Gastroesophageal sphincter (tissue), 3 donors: ENCODE data around the gene SREBF2.

Source experiments
- CTCF ChIP-seq, 4 experiments: fragments of 200-600 bp in 2 of 4; fragments of 450-650 bp in 2 of 4; sonication (generic) in 1 of 4; IDR thresholded peaks; one replicate each; pipeline ENCODE4 v1.5.1; 2017 to 2019; ENCODE audit warnings: antibody characterized with exemption in 4 of 4, mild to moderate bottlenecking in 2 of 4, moderate library complexity in 2 of 4
- POLR2A ChIP-seq, 2 donors: fragments of 450-650 bp; IDR thresholded peaks; one replicate each; pipeline ENCODE4 v1.6.1; 2017; ENCODE audit warnings: antibody characterized with exemption in 2 of 2, mild to moderate bottlenecking in 2 of 2, moderate library complexity in 1 of 2

GRCh38 chr22:41876275-41876674, 43.4 kb downstream of the SREBF2 start:
- TF ChIP-seq POLR2A (IDR thresholded peaks at IDR 0.05) (no peak), CTCF (IDR thresholded peaks at IDR 0.05) (no peak)
